AG10803 (cell line): ENCODE data around the gene ESYT1.
"Not testable (repeated sequence)": the region's sequence is repeated elsewhere in the genome, so short reads cannot be mapped to it uniquely, and the experiment has no call there.

Experiments used
- DNase-seq: peaks from one replicate; pipeline ENCODE4 v3.0.0; 2010; ENCODE audit warnings: low read depth
- H3K4me3 ChIP-seq: 2 replicates; pipeline ENCODE4 v1.5.1; 2011; ENCODE audit warnings: mild to moderate bottlenecking, low read length, control low read depth
- TF ChIP-seq, protein P1 (sequence below): conservative IDR thresholded peaks from 2 replicates; pipeline ENCODE4 v1.5.1; 2011; ENCODE audit warnings: mild to moderate bottlenecking, low read length, control low read depth, inconsistent platforms

The ESYT1 gene

DNA sequence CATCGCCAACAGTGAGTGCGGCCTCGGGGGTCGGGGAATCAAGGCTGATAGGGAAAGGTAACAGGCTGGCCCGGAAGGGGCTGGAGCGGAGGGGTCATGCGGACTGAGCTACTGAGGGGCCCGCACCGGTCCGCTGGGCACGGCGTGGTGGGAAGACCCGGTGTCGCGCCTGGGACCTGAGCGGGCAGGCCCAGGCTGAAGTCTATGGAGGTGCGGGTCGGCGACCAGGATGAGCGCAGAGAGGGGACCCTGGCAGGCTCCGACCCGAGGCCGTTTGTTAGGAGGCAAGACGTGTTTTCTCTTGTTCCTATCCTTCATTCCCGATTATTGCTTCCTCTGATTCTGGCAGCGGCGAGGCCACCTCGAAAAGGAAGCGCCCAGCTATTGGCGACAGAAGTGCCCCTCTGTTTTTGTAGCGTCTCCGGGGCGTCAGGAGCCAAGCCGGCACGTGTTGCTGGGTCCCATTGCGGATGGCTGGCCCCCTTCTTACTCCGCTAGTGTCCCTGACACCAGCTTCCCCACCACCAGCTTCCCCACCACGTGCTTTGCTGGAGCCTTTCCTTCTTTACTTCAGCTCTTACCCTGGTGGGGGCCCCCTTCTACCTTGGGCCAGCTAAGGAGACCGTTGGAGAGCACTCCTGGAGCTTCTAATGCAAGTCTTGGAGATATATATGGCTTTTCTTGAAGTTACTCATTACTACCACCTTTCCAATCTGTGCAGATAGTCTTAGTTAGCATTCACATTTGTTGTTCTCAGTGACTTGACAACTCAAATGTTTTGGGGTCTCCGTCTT is 23.1 kb upstream of the ESYT1 start:
- peak; percentile 5 for DNase-seq
- H3K4me3 ChIP-seq: peak overlapping the region; percentile 90
- TF ChIP-seq, protein P1, sequence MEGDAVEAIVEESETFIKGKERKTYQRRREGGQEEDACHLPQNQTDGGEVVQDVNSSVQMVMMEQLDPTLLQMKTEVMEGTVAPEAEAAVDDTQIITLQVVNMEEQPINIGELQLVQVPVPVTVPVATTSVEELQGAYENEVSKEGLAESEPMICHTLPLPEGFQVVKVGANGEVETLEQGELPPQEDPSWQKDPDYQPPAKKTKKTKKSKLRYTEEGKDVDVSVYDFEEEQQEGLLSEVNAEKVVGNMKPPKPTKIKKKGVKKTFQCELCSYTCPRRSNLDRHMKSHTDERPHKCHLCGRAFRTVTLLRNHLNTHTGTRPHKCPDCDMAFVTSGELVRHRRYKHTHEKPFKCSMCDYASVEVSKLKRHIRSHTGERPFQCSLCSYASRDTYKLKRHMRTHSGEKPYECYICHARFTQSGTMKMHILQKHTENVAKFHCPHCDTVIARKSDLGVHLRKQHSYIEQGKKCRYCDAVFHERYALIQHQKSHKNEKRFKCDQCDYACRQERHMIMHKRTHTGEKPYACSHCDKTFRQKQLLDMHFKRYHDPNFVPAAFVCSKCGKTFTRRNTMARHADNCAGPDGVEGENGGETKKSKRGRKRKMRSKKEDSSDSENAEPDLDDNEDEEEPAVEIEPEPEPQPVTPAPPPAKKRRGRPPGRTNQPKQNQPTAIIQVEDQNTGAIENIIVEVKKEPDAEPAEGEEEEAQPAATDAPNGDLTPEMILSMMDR: no peak

DNA sequence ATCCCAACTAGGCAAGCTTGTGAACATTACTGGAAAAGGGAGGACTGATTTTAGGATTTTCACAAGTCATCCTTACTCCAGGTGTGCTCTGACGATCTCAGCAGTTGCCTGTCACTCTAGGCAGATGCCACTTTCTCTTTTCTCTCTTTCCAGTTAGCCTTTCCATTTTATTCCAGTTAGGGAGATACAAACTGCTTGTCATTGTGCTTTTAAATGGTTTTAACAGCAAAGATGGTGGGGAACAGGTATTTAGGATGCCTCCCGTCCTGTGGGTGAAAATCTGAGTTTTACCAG is 22.5 kb upstream of the ESYT1 start:
- TF ChIP-seq, protein P1: no peak
- peak overlapping the region; percentile 90 for H3K4me3 ChIP-seq
- no peak for DNase-seq

DNA sequence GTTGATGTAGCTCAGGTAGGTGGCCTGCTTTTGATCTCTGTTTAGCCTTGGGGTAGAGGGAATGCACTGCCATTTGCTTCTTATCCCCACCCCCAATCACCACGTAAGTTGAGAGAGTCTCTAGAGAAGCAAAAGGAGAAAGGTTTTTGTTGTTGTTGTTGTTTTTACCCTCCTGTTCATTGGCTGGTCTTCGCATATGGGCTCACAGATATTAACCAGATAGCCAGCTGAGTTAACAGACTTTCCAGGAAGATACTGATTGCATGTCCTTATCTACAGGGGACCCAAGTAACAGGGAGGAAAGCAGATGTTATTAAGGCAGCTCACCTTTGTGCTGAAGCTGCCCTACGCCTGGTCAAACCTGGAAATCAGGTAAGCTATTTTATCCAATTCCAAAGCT is 20.8 kb upstream of the ESYT1 start:
- DNase-seq: no peak
- TF ChIP-seq, protein P1: no peak
- H3K4me3 ChIP-seq: no peak overlapping the region

DNA sequence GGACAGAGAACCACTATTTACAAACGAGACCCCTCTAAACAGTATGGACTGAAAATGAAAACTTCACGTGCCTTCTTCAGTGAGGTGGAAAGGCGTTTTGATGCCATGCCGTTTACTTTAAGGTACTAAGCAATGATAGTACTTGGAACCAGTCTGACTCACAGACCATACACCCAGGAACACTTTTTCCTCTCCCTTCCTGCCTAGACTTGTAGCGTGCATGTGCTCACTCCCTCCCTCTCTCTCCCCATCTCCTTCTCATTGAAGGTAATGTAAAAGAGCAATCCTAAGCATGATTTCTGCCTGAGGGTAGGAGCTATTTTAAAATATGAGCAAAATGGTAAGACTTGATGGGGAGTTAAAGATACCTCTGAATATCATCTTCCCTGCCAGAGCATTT is 17.5 kb upstream of the ESYT1 start:
- H3K4me3 ChIP-seq: no peak overlapping the region
- no peak for DNase-seq
- TF ChIP-seq, protein P1: no peak

DNA sequence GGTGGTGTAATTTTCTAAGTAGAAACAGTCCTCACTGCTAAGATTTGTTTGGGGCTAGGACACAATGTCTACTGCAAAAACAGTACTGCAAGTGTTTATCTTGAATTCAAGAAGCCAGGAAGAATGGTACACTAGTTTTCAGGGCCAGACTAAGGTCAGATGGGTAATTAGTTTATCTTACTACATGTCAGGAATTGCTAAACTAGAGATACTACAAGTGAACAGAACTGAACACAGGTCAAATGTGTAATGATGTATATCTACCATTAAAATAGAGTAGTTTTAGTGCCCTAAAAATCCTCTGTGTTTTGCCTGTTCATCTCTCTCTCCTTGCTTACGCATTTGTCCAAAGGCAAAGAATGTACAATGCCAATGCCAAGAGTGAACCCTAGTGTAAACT is 14.0 kb upstream of the ESYT1 start:
- TF ChIP-seq, protein P1: no peak
- H3K4me3 ChIP-seq: no peak overlapping the region
- DNase-seq: no peak

DNA sequence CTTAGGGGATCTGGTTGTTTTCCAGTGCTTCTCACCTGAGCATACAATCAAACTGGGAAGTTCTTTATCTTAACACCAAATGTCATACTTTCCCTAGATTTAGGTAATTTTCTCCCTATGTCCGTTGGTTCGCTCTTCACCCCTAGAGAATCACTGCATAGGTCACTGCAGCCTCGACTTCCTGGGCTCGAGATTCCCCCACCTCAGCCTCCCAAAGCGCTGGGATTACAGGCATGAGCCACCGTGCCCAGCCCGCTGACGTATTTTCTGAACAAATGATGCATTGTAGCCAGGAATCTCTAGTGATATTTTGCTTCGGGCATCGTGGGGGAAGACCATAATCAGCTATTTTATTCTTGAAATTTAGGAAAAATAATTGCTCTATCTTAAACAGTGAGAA is 12.7 kb upstream of the ESYT1 start:
- peak overlapping the region; percentile 88 for H3K4me3 ChIP-seq
- TF ChIP-seq, protein P1: no peak
- peak; percentile 17 for DNase-seq

DNA sequence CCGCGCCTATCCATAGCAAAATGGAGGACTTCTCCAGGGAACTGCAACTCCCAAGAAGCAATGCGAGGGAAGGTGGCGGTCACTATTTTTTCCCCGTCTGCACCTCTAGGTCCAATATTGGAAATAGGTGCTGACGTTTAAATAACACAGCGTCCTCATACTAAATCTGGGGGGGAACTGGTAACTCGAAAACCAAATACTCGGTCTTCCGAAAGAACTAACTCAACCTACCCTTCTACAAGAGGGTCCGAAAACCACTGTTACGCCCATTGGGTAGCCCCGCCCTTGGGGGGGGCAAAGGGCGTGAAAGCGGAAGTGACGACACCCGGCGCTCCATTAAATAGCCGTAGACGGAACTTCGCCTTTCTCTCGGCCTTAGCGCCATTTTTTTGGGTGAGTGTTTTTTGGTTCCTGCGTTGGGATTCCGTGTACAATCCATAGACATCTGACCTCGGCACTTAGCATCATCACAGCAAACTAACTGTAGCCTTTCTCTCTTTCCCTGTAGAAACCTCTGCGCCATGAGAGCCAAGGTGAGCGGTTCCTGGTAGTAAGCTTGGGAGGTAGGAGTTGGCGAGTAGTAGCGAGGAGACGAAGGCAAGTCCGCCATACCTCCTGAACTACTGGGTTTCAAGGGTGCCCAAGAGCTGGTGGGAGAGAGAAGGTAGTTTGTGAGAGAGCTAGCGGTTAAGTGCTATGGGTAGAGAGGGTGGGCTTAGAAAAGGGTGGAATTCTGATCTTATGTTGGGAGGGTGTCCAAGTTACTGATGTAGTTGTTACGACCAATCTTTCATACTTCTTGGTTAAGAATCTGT is 11.6 kb upstream of the ESYT1 start, which contains the start of gene RPL41:
RPL41 (plus strand) TSS at position 367 of the 815 bp plus-strand sequence.
- peak within 1 kb of the TSS; percentile 88 for H3K4me3 ChIP-seq
- peak; percentile 89 for DNase-seq
- TF ChIP-seq, protein P1: no peak

DNA sequence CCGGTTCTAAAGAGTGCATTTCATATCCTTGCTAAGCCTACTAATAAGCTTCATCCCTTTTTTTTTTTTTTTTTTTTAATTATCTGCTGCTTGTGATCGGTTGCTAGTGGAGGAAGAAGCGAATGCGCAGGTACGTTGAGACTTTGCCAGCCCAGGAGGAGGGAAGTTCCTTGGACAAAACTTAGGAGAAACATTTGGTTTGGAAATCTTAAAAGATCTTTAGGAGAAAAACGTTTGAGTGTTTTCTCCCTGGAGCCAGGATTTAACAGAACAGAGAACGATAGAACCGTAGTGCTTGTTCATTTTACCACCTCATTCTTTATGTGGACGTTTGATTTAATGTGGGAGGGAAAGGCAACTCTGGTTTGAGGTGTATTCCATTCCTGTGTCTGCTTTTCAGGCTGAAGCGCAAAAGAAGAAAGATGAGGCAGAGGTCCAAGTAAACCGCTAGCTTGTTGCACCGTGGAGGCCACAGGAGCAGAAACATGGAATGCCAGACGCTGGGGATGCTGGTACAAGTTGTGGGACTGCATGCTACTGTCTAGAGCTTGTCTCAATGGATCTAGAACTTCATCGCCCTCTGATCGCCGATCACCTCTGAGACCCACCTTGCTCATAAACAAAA is 10.9 kb upstream of the ESYT1 start:
- DNase-seq: not testable (repeated sequence)
- peak overlapping the region; percentile 88 for H3K4me3 ChIP-seq
